Activated T-helper 2 cell treated with anti-CD3 and anti-CD28 coated beads, Interferon-gamma antibody, Interleukin-2, Interleukin-4, amounts not matched to agents 10 μg/mL and 5 μg/mL and 100 μg/mL, durations not matched to agents 14 hours and 24 hours and 36 hours (primary cell): ENCODE measurements around the gene TUBB2B. TPM values are rescaled to one million over a fixed set of nuclear protein-coding genes. Genes with fewer than 3 reads are reported as not detected.
A peak's percentile ranks its signal among the peaks of the same experiment; 100 is the strongest.

Experiments
- DNase-seq: peaks from one replicate; pipeline ENCODE4 v3.0.0; 2021; ENCODE audit warnings: low spot score
- H3K27ac Mint-ChIP-seq: one replicate; pipeline ENCODE4 v1.8.0; 2021; ENCODE audit warnings: mixed read lengths
- H3K27me3 Mint-ChIP-seq: one replicate; pipeline ENCODE4 v1.8.0; 2021; ENCODE audit warnings: low read depth, mixed read lengths
- H3K36me3 Mint-ChIP-seq: one replicate; pipeline ENCODE4 v1.8.0; 2021; ENCODE audit warnings: low read depth, mixed read lengths
- H3K4me1 Mint-ChIP-seq: one replicate; pipeline ENCODE4 v1.8.0; 2021; ENCODE audit warnings: low read depth, mixed read lengths
- H3K4me3 Mint-ChIP-seq: one replicate; pipeline ENCODE4 v1.8.0; 2021; ENCODE audit warnings: low read depth, mild to moderate bottlenecking, moderate library complexity, mixed read lengths
- H3K9me3 Mint-ChIP-seq: one replicate; pipeline ENCODE4 v1.8.0; 2021; ENCODE audit warnings: mixed read lengths
- intact Hi-C: fragments of 100-400 bp; cut with micrococcal nuclease; formaldehyde crosslinking; loops from one replicate; pipeline ENCODE4 v1.15.1; 2023
- total RNA-seq: library from RNA; stranded (reverse); gene quantifications from 2 replicates; pipeline ENCODE4 v1.2.3, GENCODE V29; 2022

The TUBB2B gene
- total RNA-seq, 1 donor from 2014 or later: 0.41 TPM

- peaks cover 34% of the 10 kb centered on the region for H3K27me3 Mint-ChIP-seq
- no peak for DNase-seq
- no peak overlapping the region for H3K4me3 Mint-ChIP-seq
- no peak overlapping the region for H3K27ac Mint-ChIP-seq
- no peaks in the 10 kb centered on the region for H3K36me3 Mint-ChIP-seq
- H3K4me1 Mint-ChIP-seq: peaks cover 21% of the 10 kb centered on the region
- intact Hi-C loops: no loop called here
- no peaks in the 10 kb centered on the region for H3K9me3 Mint-ChIP-seq
These were observed 15.8 kb downstream of the TUBB2B start for GRCh38 chr6:3211681-3212080.

GRCh38 chr6:3210024-3210610 is 17.3 kb downstream of the TUBB2B start:
- Mint-ChIP-seq H3K36me3 (no peaks in the 10 kb centered on the region), H3K27ac (peak overlapping the region; percentile 89), H3K4me1 (peaks cover 26% of the 10 kb centered on the region), H3K9me3 (no peaks in the 10 kb centered on the region), H3K4me3 (no peak overlapping the region), H3K27me3 (peaks cover 26% of the 10 kb centered on the region)
- intact Hi-C loops: no loop called here
- no peak for DNase-seq

- no peaks in the 10 kb centered on the region for H3K36me3 Mint-ChIP-seq
- DNase-seq: no peak
These were observed 18.1 kb downstream of the TUBB2B start for GRCh38 chr6:3209114-3210023.

GRCh38 chr6:3208775-3209113 is 18.7 kb downstream of the TUBB2B start:
- Mint-ChIP-seq H3K4me3 (no peak overlapping the region), H3K9me3 (no peaks in the 10 kb centered on the region), H3K27me3 (peaks cover 31% of the 10 kb centered on the region), H3K4me1 (peaks cover 26% of the 10 kb centered on the region), H3K27ac (no peak overlapping the region), H3K36me3 (no peaks in the 10 kb centered on the region)
- no peak for DNase-seq
- intact Hi-C loops: loop anchor here (1.0 to 5.0 kb wide), 5 partner anchors 44 to 268 kb away; partner anchors contain the start of gene BPHL

More at GRCh38 chr6:3209114-3210023, 18.1 kb downstream of the TUBB2B start:
- intact Hi-C loops: loop anchor here (1.0 to 5.0 kb wide), 5 partner anchors 43 to 269 kb away; partner anchors contain the start of gene BPHL
- H3K27ac Mint-ChIP-seq: peak overlapping the region; percentile 89
- H3K4me1 Mint-ChIP-seq: peaks cover 26% of the 10 kb centered on the region
- H3K9me3 Mint-ChIP-seq: no peaks in the 10 kb centered on the region
- peak overlapping the region; percentile 60 for H3K4me3 Mint-ChIP-seq
- H3K27me3 Mint-ChIP-seq: peaks cover 29% of the 10 kb centered on the region

- intact Hi-C loops: loop anchor here (2.0 to 5.0 kb wide), 3 partner anchors 44 to 267 kb away; partner anchors contain the start of gene BPHL
- no peaks in the 10 kb centered on the region for H3K36me3 Mint-ChIP-seq
- H3K9me3 Mint-ChIP-seq: no peaks in the 10 kb centered on the region
- H3K4me1 Mint-ChIP-seq: peaks cover 26% of the 10 kb centered on the region
- peaks cover 30% of the 10 kb centered on the region for H3K27me3 Mint-ChIP-seq
- no peak overlapping the region for H3K27ac Mint-ChIP-seq
- no peak for DNase-seq
- no peak overlapping the region for H3K4me3 Mint-ChIP-seq
These were observed 19.2 kb downstream of the TUBB2B start for GRCh38 chr6:3208098-3208774.

- DNase-seq: no peak
- no peaks in the 10 kb centered on the region for H3K36me3 Mint-ChIP-seq
- intact Hi-C loops: loop anchor here (5.0 kb wide), 1 partner anchor 46 kb away; no protein-coding TSS in a partner anchor
- H3K9me3 Mint-ChIP-seq: no peaks in the 10 kb centered on the region
- no peak overlapping the region for H3K27ac Mint-ChIP-seq
- peaks cover 26% of the 10 kb centered on the region for H3K4me1 Mint-ChIP-seq
- H3K4me3 Mint-ChIP-seq: no peak overlapping the region
- H3K27me3 Mint-ChIP-seq: peaks cover 23% of the 10 kb centered on the region
These were observed 21.0 kb downstream of the TUBB2B start for GRCh38 chr6:3206339-3207015.

- H3K27me3 Mint-ChIP-seq: peaks cover 23% of the 10 kb centered on the region
- no peaks in the 10 kb centered on the region for H3K36me3 Mint-ChIP-seq
- no peak for DNase-seq
- no peak overlapping the region for H3K4me3 Mint-ChIP-seq
- intact Hi-C loops: loop anchor here (5.0 kb wide), 1 partner anchor 46 kb away; no protein-coding TSS in a partner anchor
- no peak overlapping the region for H3K27ac Mint-ChIP-seq
- H3K4me1 Mint-ChIP-seq: peaks cover 26% of the 10 kb centered on the region
- no peaks in the 10 kb centered on the region for H3K9me3 Mint-ChIP-seq
These were observed 21.5 kb downstream of the TUBB2B start for GRCh38 chr6:3205913-3206312.

GRCh38 chr6:3204921-3205320 is 22.5 kb downstream of the TUBB2B start:
- peaks cover 28% of the 10 kb centered on the region for H3K27me3 Mint-ChIP-seq
- no peaks in the 10 kb centered on the region for H3K9me3 Mint-ChIP-seq
- no peak for DNase-seq
- intact Hi-C loops: loop anchor here (5.0 kb wide), 1 partner anchor 47 kb away; no protein-coding TSS in a partner anchor
- H3K27ac Mint-ChIP-seq: no peak overlapping the region
- no peak overlapping the region for H3K4me3 Mint-ChIP-seq
- no peaks in the 10 kb centered on the region for H3K36me3 Mint-ChIP-seq
- peaks cover 22% of the 10 kb centered on the region for H3K4me1 Mint-ChIP-seq

GRCh38 chr6:3202999-3203696 is 24.3 kb downstream of the TUBB2B start:
- no peak for DNase-seq
- intact Hi-C loops: no loop called here
- H3K27ac Mint-ChIP-seq: no peak overlapping the region
- peaks cover 32% of the 10 kb centered on the region for H3K27me3 Mint-ChIP-seq
- H3K4me3 Mint-ChIP-seq: no peak overlapping the region
- H3K4me1 Mint-ChIP-seq: peaks cover 6% of the 10 kb centered on the region
- H3K36me3 Mint-ChIP-seq: no peaks in the 10 kb centered on the region
- no peaks in the 10 kb centered on the region for H3K9me3 Mint-ChIP-seq

- H3K27me3 Mint-ChIP-seq: peaks cover 27% of the 10 kb centered on the region
- no peak for DNase-seq
- H3K27ac Mint-ChIP-seq: no peak overlapping the region
- intact Hi-C loops: no loop called here
- no peaks in the 10 kb centered on the region for H3K9me3 Mint-ChIP-seq
- no peaks in the 10 kb centered on the region for H3K36me3 Mint-ChIP-seq
- H3K4me3 Mint-ChIP-seq: no peak overlapping the region
- peaks cover 6% of the 10 kb centered on the region for H3K4me1 Mint-ChIP-seq
These were observed 26.1 kb downstream of the TUBB2B start for GRCh38 chr6:3201388-3201787.

GRCh38 chr6:3200682-3201081 is 26.8 kb downstream of the TUBB2B start:
- H3K36me3 Mint-ChIP-seq: no peaks in the 10 kb centered on the region
- DNase-seq: no peak
- peaks cover under 1% of the 10 kb centered on the region for H3K4me1 Mint-ChIP-seq
- no peak overlapping the region for H3K4me3 Mint-ChIP-seq
- H3K9me3 Mint-ChIP-seq: no peaks in the 10 kb centered on the region
- peaks cover 27% of the 10 kb centered on the region for H3K27me3 Mint-ChIP-seq
- no peak overlapping the region for H3K27ac Mint-ChIP-seq
- intact Hi-C loops: no loop called here

- Mint-ChIP-seq H3K36me3 (no peaks in the 10 kb centered on the region), H3K4me1 (no peaks in the 10 kb centered on the region)
- intact Hi-C loops: no loop called here
These were observed 28.1 kb downstream of the TUBB2B start for GRCh38 chr6:3199382-3199781.

More at GRCh38 chr6:3199382-3199781, 28.1 kb downstream of the TUBB2B start:
- H3K9me3 Mint-ChIP-seq: no peaks in the 10 kb centered on the region
- no peak for DNase-seq
- peaks cover 22% of the 10 kb centered on the region for H3K27me3 Mint-ChIP-seq
- no peak overlapping the region for H3K4me3 Mint-ChIP-seq
- H3K27ac Mint-ChIP-seq: no peak overlapping the region
